Gastrocnemius medialis (tissue), 4 donors: ENCODE measurements around the gene KIAA0930. TPM values are rescaled to one million over a fixed set of nuclear protein-coding genes. Genes with fewer than 3 reads are reported as not detected.

Source experiments
- ATAC-seq, 2 donors: fragments of 150-250 bp; one replicate each; pipeline ENCODE4 v1.9.1; 2016
- DNase-seq, 2 donors: peaks; one replicate each; pipeline ENCODE4 v3.0.0-alpha.2; 2019
- H3K27ac ChIP-seq, 4 donors: fragments of 200-600 bp; sonication (generic); 1 replicate in 1 of 4; 2 replicates in 3 of 4; pipeline ENCODE4 v1.5.1; 2016 to 2018; ENCODE audit warnings: mild to moderate bottlenecking in 2 of 4, moderate library complexity in 1 of 4
- H3K27me3 ChIP-seq, 3 donors: fragments of 200-600 bp; sonication (generic) in 2 of 3; 1 replicate in 1 of 3; 2 replicates in 2 of 3; pipeline versions ENCODE4 v1.5.1 to v1.6.0; 2016 to 2019; ENCODE audit warnings: mild to moderate bottlenecking in 1 of 3, moderate library complexity in 1 of 3
- H3K36me3 ChIP-seq, 2 donors: fragments of 200-600 bp; sonication (generic) in 1 of 2; one replicate each; pipeline ENCODE4 v1.5.1; 2017 to 2018
- H3K4me1 ChIP-seq, 2 donors: fragments of 200-600 bp; sonication (generic) in 1 of 2; one replicate each; pipeline ENCODE4 v1.5.1; 2016 to 2017; ENCODE audit warnings: mild to moderate bottlenecking in 2 of 2
- H3K4me3 ChIP-seq, 4 donors: fragments of 200-600 bp; sonication (generic) in 3 of 4; 1 replicate in 1 of 4; 2 replicates in 3 of 4; pipeline ENCODE4 v1.5.1; 2016 to 2019; ENCODE audit warnings: mild to moderate bottlenecking in 2 of 4
- H3K9me3 ChIP-seq, 3 donors: fragments of 200-600 bp; sonication (generic) in 2 of 3; 1 replicate in 1 of 3; 2 replicates in 2 of 3; pipeline ENCODE4 v1.5.1; 2016 to 2019
- CTCF ChIP-seq, 5 experiments: fragments of 450-650 bp in 3 of 5; fragments of 200-600 bp in 2 of 5; sonication (generic) in 2 of 5; IDR thresholded peaks in 4 of 5; conservative IDR thresholded peaks in 1 of 5; 1 replicate in 4 of 5; 2 replicates in 1 of 5; pipeline ENCODE4 v1.5.1; 2016 to 2019; ENCODE audit warnings: antibody characterized with exemption in 5 of 5, mild to moderate bottlenecking in 3 of 5, moderate library complexity in 3 of 5
- POLR2A ChIP-seq, 2 donors: fragments of 450-650 bp; IDR thresholded peaks; one replicate each; pipeline ENCODE4 v1.6.1; 2017; ENCODE audit warnings: antibody characterized with exemption in 2 of 2, mild to moderate bottlenecking in 2 of 2, moderate library complexity in 2 of 2
- in situ Hi-C, 4 donors: fragments of 200-750 bp; cut with MboI; loops; one replicate each; pipeline versions ENCODE4 v1.15.0 to v1.8.0; 2017; ENCODE audit warnings: low sequenced_read_pairs in 4 of 4
- intact Hi-C: fragments of 100-400 bp; cut with DNase I; formaldehyde crosslinking; loops from one replicate; pipeline ENCODE4 v1.15.1; 2023; ENCODE audit warnings: low total_unique reads
- total RNA-seq, 4 donors: library from RNA; depleted of rRNA; stranded (reverse); fragments of >200 nt; gene quantifications; one replicate each; pipeline versions ENCODE4 v1.1.0 to v1.2.3, GENCODE V29; 2016

Gene KIAA0930
- total RNA-seq, 4 donors from 2014 or later = 45.1 to 99.9 (median 53.7) TPM

- no peaks in the 10 kb centered on the region for H3K36me3 ChIP-seq
- H3K4me1 ChIP-seq = peaks cover 8 to 15% of the 10 kb centered on the region in 2 donors
- no peak overlapping the region for H3K4me3 ChIP-seq
- no peaks in the 10 kb centered on the region for H3K27me3 ChIP-seq
- in situ Hi-C loops = no loop called here
- no peak overlapping the region for H3K27ac ChIP-seq
- DNase-seq = no peak
- no peak for ATAC-seq
- intact Hi-C loops = no loop called here
- H3K9me3 ChIP-seq = no peaks in the 10 kb centered on the region
- no peak for TF ChIP-seq CTCF (IDR thresholded peaks at IDR 0.05 in 4 of 5, conservative IDR thresholded peaks at IDR 0.05 in 1 of 5)
- TF ChIP-seq POLR2A (IDR thresholded peaks at IDR 0.05) = no peak
Observed at GRCh38 chr22:45238076-45238956, 2.4 kb downstream of the KIAA0930 start.

DNA sequence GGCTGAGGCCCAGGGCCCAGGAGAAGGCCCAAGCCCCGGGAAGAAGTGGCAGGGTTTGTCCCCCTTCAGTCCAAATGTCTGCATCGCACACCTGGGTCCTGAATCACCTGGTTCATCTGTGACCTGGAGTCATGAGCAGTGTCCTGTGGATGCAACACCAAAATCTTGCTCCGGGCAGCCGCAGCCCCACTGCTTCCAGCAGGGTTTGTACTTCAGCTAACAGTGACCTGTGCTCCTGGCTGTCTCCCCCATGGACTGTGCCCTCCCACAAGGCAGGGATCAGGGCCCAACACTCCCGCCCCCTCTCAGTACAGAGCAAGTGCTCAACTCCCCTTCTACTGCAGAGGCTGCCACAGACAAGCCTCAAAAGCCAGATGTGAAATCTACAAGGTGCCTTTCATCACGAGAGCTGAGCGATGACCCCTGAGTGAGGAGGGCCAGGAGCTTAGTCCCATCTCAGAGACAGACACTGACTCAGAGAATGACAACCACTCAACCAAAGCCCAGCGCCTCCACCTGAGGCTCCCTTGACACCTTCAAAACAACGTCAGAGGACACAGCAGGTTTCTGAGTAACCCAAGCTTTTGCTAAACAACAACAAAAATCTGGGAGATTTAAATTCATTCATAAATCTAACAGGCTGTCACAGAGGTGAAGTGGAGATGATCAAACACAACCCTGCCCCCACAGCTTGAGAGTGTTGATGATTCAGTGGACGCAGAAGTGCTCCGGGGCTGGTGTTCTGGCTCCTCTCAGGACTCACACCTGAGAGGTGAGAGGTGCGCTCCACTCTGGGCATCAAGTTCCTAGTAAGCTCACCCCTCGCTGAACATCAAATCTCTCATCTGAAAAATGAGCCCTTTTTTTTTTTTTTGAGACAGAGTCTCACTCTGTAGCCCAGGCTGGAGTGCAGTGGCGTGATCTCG lies 3.4 kb downstream of the KIAA0930 start:
- intact Hi-C loops = no loop called here
- Histone ChIP-seq H3K4me3 (no peak overlapping the region), H3K27me3 (no peaks in the 10 kb centered on the region), H3K36me3 (no peaks in the 10 kb centered on the region), H3K4me1 (peaks cover 8 to 15% of the 10 kb centered on the region in 2 donors), H3K27ac (no peak overlapping the region), H3K9me3 (no peaks in the 10 kb centered on the region)
- no peak for DNase-seq
- TF ChIP-seq CTCF (IDR thresholded peaks at IDR 0.05 in 4 of 5, conservative IDR thresholded peaks at IDR 0.05 in 1 of 5) (no peak), POLR2A (IDR thresholded peaks at IDR 0.05) (no peak)
- in situ Hi-C loops = no loop called here
- ATAC-seq = no peak

GRCh38 chr22:45235851-45236342 lies 4.8 kb downstream of the KIAA0930 start:
- Histone ChIP-seq H3K27me3 (no peaks in the 10 kb centered on the region), H3K9me3 (no peaks in the 10 kb centered on the region), H3K4me3 (no peak overlapping the region), H3K27ac (no peak overlapping the region), H3K36me3 (no peaks in the 10 kb centered on the region), H3K4me1 (peaks cover 8 to 10% of the 10 kb centered on the region in 2 donors)
- intact Hi-C loops (no loop called here), in situ Hi-C loops (no loop called here)
- TF ChIP-seq CTCF (IDR thresholded peaks at IDR 0.05 in 4 of 5, conservative IDR thresholded peaks at IDR 0.05 in 1 of 5) = no peak
- TF ChIP-seq POLR2A (IDR thresholded peaks at IDR 0.05) = no peak
- ATAC-seq = no peak
- DNase-seq = no peak

DNA sequence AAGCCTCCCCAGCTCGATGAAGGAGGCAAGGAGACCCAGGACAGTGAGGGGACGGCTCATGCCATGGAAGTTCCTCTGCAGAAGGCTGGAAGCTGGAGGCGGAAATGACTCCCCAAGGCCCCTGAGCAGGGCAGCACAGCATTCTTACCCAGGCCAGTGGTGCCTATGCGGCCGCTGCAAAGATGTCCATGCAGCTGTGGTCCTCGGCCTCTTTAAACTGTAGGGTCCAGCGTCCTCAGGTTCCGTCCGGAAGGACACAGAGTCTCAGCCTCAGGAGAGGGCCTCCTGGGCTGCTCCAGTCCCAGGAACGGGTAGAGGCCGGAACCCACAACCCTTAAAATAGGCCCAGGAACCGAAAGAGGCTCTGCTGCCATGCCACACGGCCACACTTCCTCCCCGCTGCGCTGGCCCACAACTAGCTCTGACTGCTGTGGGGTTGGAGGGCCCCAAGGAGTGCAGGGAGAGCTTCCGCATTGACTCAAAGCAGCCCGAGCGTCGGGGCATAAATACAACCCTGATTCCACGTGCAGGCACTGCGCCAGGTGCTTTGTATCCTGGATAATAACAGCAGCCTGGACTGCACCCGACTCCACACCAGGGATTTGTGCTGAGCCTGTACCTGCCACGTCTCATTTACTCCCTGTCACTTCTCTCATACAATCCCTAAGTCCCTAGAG lies 5.5 kb downstream of the KIAA0930 start:
- no peaks in the 10 kb centered on the region for H3K27me3 ChIP-seq
- DNase-seq = no peak
- TF ChIP-seq CTCF (IDR thresholded peaks at IDR 0.05 in 4 of 5, conservative IDR thresholded peaks at IDR 0.05 in 1 of 5) = no peak
- TF ChIP-seq POLR2A (IDR thresholded peaks at IDR 0.05) = no peak
- H3K9me3 ChIP-seq = no peaks in the 10 kb centered on the region
- H3K4me3 ChIP-seq = no peak overlapping the region
- intact Hi-C loops = no loop called here
- in situ Hi-C loops = no loop called here
- H3K4me1 ChIP-seq = peaks cover 8% of the 10 kb centered on the region in 2 donors
- no peak overlapping the region for H3K27ac ChIP-seq
- ATAC-seq = no peak
- H3K36me3 ChIP-seq = no peaks in the 10 kb centered on the region
